ENCODE data around the gene EXOSC2.

EXOSC2 gene

GRCh38 chr9:130729145-130729544 lies 35.6 kb downstream of the EXOSC2 start:
- TF ChIP-seq TAF1 (IDR thresholded peaks at IDR 0.05; ENCODE audit: borderline replicate concordance, low read depth, low read length) (no peak), POLR2AphosphoS5 (IDR thresholded peaks at IDR 0.05; ENCODE audit: low read depth, low read length) (no peak), POLR2A (IDR thresholded peaks at IDR 0.05; ENCODE audit: low read depth, low read length) (no peak)
- no peak for DNase-seq (ENCODE audit: insufficient read length)
- no peak for FAIRE-seq

GRCh38 chr9:130731355-130731754 lies 37.8 kb downstream of the EXOSC2 start:
- FAIRE-seq, result no peak
- DNase-seq (ENCODE audit: insufficient read length), result no peak
- TF ChIP-seq POLR2AphosphoS5 (IDR thresholded peaks at IDR 0.05; ENCODE audit: low read depth, low read length) (no peak), POLR2A (IDR thresholded peaks at IDR 0.05; ENCODE audit: low read depth, low read length) (no peak), TAF1 (IDR thresholded peaks at IDR 0.05; ENCODE audit: borderline replicate concordance, low read depth, low read length) (no peak)

- DNase-seq (ENCODE audit: insufficient read length) (no peak), FAIRE-seq (no peak)
- no peak for TF ChIP-seq TAF1 (IDR thresholded peaks at IDR 0.05; ENCODE audit: borderline replicate concordance, low read depth, low read length)
- no peak for TF ChIP-seq POLR2AphosphoS5 (IDR thresholded peaks at IDR 0.05; ENCODE audit: low read depth, low read length)
- no peak for TF ChIP-seq POLR2A (IDR thresholded peaks at IDR 0.05; ENCODE audit: low read depth, low read length)
These were observed 38.6 kb downstream of the EXOSC2 start for GRCh38 chr9:130732136-130732535.

GRCh38 chr9:130732793-130733221 lies 39.2 kb downstream of the EXOSC2 start:
- TF ChIP-seq TAF1 (IDR thresholded peaks at IDR 0.05; ENCODE audit: borderline replicate concordance, low read depth, low read length) (no peak), POLR2A (IDR thresholded peaks at IDR 0.05; ENCODE audit: low read depth, low read length) (no peak)
- DNase-seq (ENCODE audit: insufficient read length) (no peak), FAIRE-seq (no peak)

GRCh38 chr9:130735566-130735965 lies 42.0 kb downstream of the EXOSC2 start:
- FAIRE-seq (no peak), DNase-seq (ENCODE audit: insufficient read length) (no peak)
- TF ChIP-seq POLR2AphosphoS5 (IDR thresholded peaks at IDR 0.05; ENCODE audit: low read depth, low read length), result no peak
- TF ChIP-seq POLR2A (IDR thresholded peaks at IDR 0.05; ENCODE audit: low read depth, low read length), result no peak
- TF ChIP-seq TAF1 (IDR thresholded peaks at IDR 0.05; ENCODE audit: borderline replicate concordance, low read depth, low read length), result no peak

GRCh38 chr9:130736834-130737233 lies 43.3 kb downstream of the EXOSC2 start:
- FAIRE-seq (no peak), DNase-seq (ENCODE audit: insufficient read length) (no peak)
- TF ChIP-seq POLR2A (IDR thresholded peaks at IDR 0.05; ENCODE audit: low read depth, low read length) (no peak), TAF1 (IDR thresholded peaks at IDR 0.05; ENCODE audit: borderline replicate concordance, low read depth, low read length) (no peak), POLR2AphosphoS5 (IDR thresholded peaks at IDR 0.05; ENCODE audit: low read depth, low read length) (no peak)

- DNase-seq (ENCODE audit: insufficient read length) (no peak), FAIRE-seq (no peak)
- TF ChIP-seq TAF1 (IDR thresholded peaks at IDR 0.05; ENCODE audit: borderline replicate concordance, low read depth, low read length) (no peak), POLR2A (IDR thresholded peaks at IDR 0.05; ENCODE audit: low read depth, low read length) (no peak), POLR2AphosphoS5 (IDR thresholded peaks at IDR 0.05; ENCODE audit: low read depth, low read length) (no peak)
These were observed 44.7 kb downstream of the EXOSC2 start for GRCh38 chr9:130738281-130738680.

GRCh38 chr9:130739081-130739480 lies 45.5 kb downstream of the EXOSC2 start:
- FAIRE-seq (no peak), DNase-seq (ENCODE audit: insufficient read length) (no peak)
- TF ChIP-seq POLR2AphosphoS5 (IDR thresholded peaks at IDR 0.05; ENCODE audit: low read depth, low read length) (no peak), TAF1 (IDR thresholded peaks at IDR 0.05; ENCODE audit: borderline replicate concordance, low read depth, low read length) (no peak), POLR2A (IDR thresholded peaks at IDR 0.05; ENCODE audit: low read depth, low read length) (no peak)

- DNase-seq (ENCODE audit: insufficient read length) (no peak), FAIRE-seq (no peak)
- TF ChIP-seq POLR2AphosphoS5 (IDR thresholded peaks at IDR 0.05; ENCODE audit: low read depth, low read length), result no peak
- no peak for TF ChIP-seq POLR2A (IDR thresholded peaks at IDR 0.05; ENCODE audit: low read depth, low read length)
- no peak for TF ChIP-seq TAF1 (IDR thresholded peaks at IDR 0.05; ENCODE audit: borderline replicate concordance, low read depth, low read length)
These were observed 46.8 kb downstream of the EXOSC2 start for GRCh38 chr9:130740218-130741023.

GRCh38 chr9:130741024-130741305 lies 47.4 kb downstream of the EXOSC2 start:
- TF ChIP-seq POLR2AphosphoS5 (IDR thresholded peaks at IDR 0.05; ENCODE audit: low read depth, low read length) (no peak), POLR2A (IDR thresholded peaks at IDR 0.05; ENCODE audit: low read depth, low read length) (no peak), TAF1 (IDR thresholded peaks at IDR 0.05; ENCODE audit: borderline replicate concordance, low read depth, low read length) (no peak)
- DNase-seq (ENCODE audit: insufficient read length), result no peak
- no peak for FAIRE-seq

GRCh38 chr9:130741831-130742449 lies 48.4 kb downstream of the EXOSC2 start:
- FAIRE-seq (no peak), DNase-seq (ENCODE audit: insufficient read length) (no peak)
- no peak for TF ChIP-seq POLR2AphosphoS5 (IDR thresholded peaks at IDR 0.05; ENCODE audit: low read depth, low read length)
- no peak for TF ChIP-seq TAF1 (IDR thresholded peaks at IDR 0.05; ENCODE audit: borderline replicate concordance, low read depth, low read length)
- no peak for TF ChIP-seq POLR2A (IDR thresholded peaks at IDR 0.05; ENCODE audit: low read depth, low read length)

- TF ChIP-seq TAF1 (IDR thresholded peaks at IDR 0.05; ENCODE audit: borderline replicate concordance, low read depth, low read length) (no peak), POLR2A (IDR thresholded peaks at IDR 0.05; ENCODE audit: low read depth, low read length) (no peak), POLR2AphosphoS5 (IDR thresholded peaks at IDR 0.05; ENCODE audit: low read depth, low read length) (no peak)
- DNase-seq (ENCODE audit: insufficient read length) (no peak), FAIRE-seq (no peak)
These were observed 50.1 kb downstream of the EXOSC2 start for GRCh38 chr9:130743656-130744055.

All from GM12892 (cell line).